Limb (tissue), 2 donors: ENCODE data around the gene DIDO1.
A peak's percentile ranks its signal among the peaks of the same experiment; 100 is the strongest.

ENCODE experiments used
- DNase-seq, 2 donors: peaks; one replicate each; pipeline ENCODE4 v3.0.0-alpha.2; 2016; ENCODE audit errors: extremely low spot score in 2 of 2

Gene DIDO1

DNA sequence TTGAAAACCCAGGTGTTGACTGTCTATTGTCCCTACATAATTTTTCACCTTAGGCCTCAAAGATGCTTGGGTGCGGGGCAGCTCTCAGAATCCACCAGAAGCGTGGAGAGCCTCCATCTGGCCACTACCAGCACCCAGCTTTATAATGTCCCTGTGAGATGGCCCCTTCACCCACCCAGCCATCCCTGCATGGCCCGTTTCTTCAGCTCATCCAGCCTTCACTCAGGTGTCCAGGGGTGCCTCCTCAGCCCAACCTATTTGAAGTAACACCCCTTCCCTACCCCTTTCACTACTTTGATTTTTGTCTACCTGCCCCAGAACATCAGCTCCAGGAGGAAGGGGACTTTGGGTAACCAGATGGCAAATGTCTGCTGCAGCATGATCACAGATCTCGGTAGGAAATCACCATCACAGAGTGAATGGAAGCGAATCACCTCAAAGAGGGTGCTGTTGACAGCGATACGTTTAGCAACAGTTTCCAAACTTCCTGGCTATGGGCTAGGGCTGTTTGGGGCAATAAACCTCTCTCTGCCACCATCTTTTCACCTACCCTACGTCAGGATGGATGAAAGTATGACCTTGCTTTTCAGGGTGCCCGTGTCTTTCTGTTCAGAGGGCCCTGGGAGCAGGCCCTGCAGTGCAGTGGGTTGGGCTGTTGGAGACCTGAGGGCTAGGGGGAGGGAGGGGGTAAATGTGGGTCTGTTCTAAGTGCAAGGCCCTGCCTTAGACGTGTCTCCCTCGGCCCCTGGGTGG is 25.0 kb upstream of the DIDO1 start:
- DNase-seq: no peak

DNA sequence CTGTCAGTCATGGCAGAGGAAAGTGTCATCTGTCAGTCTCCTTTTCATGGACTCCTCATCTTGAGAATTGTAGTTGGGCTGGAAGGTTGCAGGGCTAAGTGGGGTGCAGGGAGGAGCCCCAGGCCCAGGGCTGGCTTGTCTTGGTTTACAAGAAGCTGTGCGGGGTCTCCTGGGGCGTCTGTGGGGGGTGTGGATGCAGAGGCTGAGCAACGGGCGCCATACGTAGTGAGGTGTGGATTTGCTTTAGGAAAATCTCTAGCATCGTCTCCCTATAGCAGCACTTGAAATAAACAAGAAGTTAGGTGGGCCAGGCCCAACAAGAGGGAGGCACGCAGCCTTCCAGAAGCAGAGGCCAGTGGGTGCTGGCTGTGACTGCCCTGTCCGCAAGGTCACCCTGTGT is 24.4 kb upstream of the DIDO1 start:
- DNase-seq: no peak

DNA sequence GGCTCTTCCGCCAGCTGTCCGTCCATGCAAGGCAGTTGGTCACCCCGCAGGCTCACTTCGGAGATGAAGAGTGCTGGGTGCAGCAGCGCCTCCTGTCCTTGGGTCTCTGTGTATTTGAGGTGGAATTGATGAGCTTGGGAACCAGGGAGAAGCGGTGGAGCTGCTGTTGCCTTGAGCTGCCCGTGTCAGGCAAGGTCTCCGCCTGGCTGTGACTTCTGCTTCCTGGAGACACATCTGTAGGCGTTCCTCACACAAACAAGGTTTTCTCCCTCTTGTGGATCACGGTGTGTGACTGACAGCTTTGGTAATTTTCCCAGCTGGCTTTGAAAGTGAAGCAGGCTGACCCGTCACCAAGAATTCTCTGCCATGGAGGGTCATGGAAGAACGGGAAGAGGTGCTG is 23.7 kb upstream of the DIDO1 start:
- DNase-seq: no peak

DNA sequence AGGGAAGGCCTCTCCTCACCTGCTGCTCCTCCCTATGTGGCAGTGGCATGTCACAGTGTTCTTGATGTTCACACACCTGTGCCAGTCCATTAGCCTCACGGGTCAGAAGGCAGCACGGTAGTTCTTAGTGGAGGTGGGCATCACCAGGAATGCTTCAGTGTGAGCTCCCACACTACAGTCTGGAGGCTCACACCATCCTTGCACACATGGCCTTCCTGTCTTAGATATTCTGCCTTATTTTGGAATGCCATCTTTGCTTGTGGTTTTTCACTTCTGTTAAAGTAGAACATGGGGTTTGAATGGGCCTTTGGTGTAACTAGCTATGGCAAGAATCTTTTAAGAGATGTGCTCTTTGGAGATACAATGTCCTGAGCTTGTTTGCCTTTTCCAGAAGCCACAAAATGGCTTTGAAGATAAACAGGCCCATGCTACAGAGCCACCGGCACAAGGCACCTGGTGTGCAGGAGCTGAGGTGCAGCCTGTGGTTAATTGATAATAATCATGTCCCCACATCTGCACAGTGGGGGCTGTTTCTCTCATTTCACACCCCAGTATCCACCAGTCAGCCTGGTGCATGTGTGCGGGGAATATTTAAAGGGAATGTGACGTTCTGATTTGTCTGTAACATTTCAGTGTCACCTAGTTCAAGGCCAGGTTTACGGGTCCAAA is 23.0 kb upstream of the DIDO1 start:
- DNase-seq: no peak

DNA sequence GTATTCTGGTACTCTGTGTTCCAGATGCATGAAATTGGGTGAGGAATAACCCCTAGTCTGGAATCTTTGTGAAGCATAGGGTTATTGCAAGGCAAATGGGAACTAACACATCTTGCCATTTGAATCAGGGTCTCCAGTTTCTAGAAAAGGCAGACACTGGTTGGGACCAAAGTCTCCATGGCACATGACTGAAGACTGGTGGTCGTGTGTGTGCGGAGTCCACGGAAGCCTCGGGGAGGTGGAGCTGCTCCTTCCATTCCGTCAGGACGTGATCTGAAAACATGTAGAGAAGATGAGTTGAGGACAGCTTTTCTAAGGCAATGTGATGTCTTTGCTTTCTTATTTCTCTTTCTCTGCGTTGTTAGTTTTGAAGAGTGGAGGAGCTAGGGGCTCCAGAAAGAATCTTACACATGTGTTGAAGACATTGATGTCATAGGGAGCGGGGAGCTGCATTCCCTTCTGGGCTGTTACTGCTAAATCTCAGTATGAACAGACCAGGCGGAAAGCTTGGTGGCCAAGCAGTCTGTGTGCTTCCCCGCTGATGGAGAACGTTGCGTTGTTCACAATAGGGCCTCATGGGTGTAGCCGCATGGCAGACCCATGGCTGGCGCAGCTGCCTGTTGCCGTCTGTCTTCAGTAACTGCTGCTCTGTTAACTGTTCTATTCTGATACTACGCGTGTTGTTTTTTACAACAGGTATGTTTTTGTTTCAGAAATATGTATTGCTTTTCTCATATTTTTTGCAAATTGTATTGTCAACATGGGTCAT is 21.4 kb upstream of the DIDO1 start:
- DNase-seq: no peak

DNA sequence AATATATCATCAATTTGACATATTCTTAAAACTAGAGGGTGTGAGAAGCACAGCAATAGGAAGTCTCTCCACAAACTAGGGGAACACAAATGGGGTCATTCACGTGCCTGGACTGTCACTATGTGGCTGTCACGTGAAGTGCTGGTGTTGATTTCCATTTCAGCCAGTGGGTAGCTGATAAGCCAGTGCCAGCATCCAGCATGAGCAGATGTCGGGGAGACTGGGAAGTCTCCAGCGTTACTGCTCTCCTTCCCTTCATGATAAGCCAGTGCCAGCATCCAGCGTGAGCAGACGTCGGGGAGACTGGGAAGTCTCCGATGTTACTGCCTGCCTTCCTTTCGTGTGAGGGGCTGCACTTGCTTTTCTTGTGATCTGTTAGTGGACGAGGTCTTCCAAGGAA is 20.6 kb upstream of the DIDO1 start:
- DNase-seq: no peak

DNA sequence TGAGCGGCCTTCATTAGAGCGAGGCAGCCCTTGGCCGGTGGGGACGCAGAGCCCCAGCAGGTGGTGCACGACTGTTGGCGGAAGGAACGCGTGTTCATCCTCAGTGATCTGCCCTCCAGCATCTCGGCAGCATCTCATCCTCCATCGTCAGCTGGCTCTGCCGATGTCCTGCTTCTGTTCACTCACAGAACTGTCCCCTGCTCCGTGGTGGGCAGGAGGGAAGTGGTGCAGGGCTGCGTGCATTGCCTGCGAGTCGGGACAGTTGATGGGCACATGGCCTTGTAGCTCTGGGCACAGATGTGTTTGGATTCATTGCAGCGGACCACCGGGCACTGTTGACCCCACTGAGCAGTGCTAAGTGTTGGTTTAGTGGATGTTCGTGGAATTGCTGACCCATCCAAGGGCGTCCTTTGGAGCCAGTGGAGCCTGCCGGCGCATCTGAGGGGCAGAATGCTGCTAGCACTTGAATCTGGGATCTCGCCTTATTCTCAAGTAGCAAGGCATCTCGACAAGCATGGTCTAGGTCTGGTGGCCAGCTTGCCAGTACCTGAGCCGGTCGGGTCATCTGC is 19.6 kb upstream of the DIDO1 start:
- no peak for DNase-seq

DNA sequence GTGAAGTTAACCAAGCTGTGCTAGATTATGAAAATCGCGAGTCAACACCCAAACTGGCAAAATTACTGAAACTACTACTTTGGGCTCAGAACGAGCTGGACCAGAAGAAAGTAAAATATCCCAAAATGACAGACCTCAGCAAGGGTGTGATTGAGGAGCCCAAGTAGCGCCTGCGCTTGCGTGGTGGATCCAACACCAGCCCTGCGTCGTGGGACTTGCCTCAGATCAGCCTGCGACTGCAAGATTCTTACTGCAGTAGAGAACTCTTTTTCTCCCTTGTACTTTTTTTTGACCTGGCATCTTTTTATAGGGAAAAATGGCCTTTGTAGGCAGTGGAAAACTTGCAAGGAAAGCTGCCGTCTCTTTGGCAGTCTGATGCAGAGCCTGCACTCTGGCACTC is 18.4 kb upstream of the DIDO1 start:
- DNase-seq: no peak

DNA sequence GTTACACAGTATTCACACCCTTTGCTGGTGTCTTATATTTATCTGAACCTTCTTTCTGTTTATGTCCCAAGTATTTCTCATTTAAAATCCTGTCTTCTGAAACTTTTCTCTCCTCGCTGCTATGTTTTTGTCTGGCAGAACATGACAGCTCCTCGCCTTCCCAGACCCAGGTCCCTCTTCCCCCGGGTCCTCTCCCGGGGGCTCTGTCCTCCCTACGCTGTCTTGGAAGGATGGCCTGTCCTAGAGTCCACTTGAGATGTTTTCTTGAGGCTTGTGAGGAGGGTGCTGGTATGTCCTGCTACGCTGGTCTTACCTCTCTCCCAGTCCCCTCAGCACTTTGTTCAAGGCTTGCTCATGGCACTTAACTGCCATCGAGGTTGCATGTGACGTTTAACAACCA is 17.9 kb upstream of the DIDO1 start:
- DNase-seq: no peak

DNA sequence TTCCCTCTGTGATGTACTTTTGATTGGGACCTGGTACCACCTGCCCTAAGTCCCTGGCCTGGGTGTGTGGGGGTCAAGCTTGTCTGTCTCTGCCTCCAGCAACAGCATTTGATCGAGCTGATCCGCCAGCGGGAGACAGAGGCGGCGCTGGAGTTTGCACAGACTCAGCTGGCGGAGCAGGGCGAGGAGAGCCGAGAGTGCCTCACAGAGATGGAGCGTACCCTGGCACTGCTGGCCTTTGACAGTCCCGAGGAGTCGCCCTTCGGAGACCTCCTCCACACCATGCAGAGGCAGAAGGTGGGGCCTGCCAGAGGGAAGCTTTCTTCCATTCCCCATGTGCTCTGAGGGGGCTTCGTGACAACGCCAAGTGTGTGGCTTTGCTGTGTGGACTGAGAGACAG is 17.1 kb upstream of the DIDO1 start:
- DNase-seq: no peak

DNA sequence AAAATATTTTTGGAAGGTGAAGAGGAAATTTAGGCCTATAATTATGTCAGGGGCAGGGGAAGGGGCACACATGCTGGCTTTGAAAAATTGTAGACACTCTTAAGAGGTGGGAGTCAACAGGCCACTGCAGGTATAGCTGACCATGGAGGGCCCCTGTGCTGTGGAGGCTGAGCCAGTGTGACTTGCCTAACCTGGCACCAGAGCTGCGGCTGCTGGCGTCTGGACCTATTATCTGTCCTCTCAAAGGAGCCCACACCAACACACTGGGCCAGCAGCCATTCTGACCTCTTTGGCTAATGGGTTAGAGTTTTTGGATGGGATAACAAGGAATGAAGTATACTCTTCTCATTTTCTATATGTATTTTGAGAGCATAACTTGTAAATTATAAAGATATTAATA is 16.2 kb upstream of the DIDO1 start:
- no peak for DNase-seq

DNA sequence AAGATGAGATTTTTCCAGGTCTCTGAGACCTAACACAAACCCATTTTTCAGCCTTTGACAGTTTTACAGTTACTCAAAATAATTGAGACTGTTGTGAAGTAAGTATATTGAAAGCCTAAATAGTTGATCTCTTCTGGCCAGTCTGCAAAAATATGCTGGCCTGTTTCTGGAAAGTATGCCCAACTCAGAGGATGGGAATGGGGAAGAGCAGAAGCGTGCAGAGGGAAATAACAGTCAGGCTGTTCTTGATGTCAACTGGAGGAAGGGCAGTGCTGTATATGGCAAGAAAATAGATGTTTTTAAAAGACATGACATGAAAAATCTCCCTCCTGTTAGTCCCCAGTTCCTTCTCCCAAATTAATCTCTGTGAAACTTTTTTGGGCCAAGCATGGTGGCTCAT is 15.5 kb upstream of the DIDO1 start:
- DNase-seq: no peak

DNA sequence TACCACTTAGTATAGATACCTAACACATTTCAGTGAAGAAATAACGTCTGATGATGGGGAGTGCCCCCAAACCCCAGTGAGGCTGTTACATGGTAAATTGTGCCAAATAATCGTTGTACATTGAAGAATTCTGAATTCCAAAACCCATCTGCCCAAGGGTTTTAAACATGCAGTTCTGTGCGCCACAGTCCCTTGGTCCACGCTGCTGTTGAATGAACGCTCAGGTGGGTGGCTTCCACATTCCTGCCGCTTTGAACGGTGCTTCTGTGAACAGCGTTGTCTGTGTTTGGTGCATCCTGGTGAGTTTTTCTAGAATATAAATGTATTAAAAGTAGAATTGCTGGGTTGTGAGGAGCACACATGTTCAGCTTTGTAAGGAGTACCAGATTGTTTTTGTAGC is 14.6 kb upstream of the DIDO1 start:
- DNase-seq: no peak

DNA sequence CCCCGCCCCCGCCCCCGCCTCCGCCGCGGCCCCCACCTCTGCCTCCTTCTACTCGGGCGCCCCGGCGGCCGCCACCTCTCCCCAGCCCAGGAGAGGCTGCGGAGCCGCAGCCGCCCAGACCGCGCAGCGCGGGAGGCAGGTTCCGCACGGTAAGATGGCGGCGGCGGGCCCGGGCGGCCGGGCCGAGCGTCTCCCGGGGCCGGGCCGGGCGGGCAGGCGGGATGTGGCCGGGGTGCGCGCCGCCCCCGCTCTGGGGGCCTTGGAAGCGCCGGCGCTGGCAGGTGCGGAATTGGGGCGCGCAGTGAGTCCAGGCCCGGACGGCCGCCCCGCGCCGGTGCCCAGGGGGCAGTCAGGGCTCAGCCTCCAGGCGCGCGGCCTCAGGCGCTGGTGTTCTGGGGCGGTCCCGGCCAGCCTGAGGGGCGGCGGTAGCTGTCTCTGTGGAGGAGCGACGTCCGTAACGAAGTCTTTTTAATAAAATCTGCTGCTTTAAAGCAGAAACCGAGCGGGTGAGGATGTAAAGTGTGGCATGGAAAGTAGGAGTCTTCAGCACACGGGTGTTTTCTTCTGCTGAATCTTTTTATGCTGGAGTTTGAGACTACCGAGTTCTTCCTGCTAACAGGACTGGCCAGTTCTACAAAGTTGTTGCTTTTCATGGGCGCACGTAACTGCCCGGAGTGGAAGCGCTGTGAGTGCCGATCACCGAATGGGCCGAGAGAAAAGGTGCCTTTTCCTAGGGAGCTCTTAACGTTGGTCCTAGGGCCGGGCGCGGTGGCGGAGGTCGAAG is 12.0 kb upstream of the DIDO1 start, which contains the start of gene GID8:
TSS of gene GID8 (plus strand) at position 43 of the 784 bp plus-strand sequence. CDS start 3,356 bp downstream, outside the sequence.
- no peak for DNase-seq

DNA sequence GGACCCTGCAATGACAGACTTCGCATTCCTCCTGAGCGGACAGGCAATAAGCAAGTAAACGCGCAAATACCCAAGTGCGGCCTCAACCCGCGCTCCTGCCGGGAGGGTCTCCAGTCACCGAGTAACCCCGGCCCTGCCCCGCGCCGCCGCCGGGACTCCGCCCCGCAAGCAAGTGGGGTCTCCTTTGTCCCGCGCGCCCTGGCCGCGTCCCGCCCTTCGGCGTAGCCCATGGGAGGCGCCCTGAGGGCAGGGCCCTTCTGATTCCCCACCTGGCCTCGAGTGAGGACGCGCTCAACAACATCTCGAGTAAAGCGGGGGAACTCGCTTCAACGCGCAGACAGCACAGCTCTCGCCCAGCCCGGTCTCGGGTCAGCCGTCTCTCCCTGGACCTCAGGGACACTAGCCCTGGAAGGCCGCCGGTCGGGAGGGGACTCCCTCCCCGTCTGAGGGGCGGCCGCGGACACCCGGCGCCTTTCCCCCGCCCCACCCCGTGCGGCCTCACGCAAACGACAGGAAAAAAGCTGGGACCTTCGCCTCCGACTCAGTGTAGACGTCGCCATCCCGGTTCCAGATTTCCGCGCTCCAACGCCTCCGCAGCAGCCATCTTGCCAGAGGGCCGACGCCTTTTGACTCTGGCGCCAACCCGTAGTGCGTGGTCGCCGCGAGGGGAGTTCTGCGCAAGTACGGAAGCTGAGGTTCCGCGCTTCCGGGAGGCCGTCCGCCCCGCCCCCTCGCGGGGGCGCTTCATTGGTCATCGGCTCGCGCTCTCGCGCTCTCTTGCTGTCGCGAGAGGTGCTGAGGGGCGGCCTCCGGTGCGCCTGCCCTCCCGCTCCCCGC is 11.2 kb upstream of the DIDO1 start:
- peak; percentile 97 to 98 for DNase-seq

DNA sequence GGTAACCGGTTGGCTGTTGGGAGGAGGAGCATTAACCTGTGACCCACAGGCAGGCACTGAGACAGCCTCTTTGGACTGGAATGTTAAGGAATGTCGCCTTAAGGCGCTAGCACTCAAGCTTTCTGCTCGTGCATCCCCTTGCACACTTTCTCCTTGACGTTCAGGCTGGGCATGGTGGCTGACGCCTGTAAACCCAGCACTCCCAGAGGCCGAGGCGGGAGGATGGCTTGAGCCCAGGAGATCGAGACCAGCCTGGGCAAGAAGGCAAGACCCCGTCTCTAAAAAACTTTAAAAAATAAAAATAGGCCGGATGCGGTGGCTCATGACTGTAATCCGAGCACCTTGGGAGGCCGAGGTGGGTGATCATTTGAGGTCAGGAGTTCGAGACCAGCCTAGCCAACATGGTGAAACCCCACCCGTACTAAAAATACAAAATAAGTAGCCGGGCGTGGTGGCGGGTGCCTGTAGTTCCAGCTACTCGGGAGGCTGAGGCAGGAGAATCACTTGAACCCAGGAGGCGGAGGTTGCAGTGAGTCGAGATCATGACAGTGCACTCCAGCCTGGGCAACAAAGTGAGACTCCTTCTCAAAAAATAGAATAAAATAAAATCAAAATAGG is 9.8 kb upstream of the DIDO1 start:
- DNase-seq: no peak

DNA sequence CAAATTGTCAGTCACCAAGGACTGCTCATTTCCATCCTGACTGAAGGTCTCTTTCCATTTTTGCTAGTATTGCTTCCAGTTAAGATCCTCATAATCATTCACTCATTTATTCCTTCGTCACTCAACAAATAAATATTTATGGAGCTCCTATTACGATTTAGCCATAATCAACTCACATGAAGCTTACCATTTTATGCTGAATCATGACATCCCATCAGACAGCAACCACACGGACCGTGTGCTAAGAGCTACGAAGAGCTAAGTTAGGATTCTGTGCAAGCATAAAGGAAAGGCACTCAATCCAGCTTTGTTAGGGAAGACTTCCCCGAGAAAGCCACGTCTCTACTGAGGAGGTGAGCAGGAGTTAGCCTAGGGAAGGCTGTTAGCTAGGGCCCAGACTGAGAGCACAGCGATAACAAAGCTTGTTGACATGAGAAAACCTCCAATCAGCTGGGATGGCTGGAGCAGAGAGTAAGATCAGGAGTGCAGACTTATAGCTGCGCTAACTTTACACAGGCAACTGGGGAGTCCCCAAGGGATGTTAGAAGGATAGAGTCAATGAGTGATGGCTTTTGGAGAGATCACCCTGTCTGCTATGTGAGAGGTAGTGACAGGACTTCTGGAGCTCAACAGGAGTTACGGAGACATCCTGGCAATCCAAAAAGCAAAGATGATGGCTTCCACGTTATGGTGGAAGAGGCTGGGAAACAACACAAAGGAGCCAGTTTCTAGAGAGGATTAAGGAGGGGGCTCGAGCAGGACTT is 9.1 kb upstream of the DIDO1 start:
- no peak for DNase-seq

DNA sequence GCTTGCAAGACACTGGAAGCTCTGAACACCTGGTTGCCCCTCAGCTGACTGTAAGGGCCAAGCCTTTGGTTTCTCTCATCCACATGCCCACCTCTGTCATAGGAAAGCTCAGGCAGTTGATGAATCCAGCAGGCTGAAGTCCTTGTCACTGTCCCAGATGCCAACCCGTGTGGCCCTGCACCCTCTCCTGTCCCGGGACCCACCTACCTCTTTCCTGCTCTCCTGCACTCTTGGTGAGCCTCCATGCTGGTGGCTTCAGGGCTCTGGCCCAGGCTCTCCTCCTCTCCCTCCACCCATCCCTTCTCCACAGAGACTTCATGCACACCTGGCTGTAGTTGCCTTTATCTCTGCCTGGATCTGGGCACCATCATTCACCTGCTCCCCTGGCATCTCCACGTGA is 7.7 kb upstream of the DIDO1 start:
- DNase-seq: no peak

DNA sequence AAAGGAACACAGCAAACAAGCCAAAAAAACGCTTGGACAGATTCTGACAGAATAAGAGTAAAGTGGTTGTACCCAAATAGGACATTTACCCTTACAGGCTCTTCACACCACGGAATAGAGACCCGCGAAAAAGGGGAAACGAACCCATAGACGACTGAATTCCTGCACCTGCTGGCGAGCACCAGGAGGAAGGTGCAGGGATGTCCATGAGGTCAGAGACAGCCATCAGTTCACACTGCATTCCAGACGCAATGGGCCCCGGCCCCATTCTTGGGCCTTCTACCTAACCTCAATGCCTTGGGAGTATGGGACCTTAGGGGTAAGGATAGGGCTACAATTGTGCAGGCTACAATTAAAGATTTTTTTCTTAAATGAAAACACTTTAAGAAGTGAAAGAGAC is 5.2 kb upstream of the DIDO1 start:
- DNase-seq: no peak
